Muscle layer of duodenum (tissue), 2 donors: ENCODE results near the gene PLPP7.
"Not testable (repeated sequence)": the region's sequence is repeated elsewhere in the genome, so short reads cannot be mapped to it uniquely, and the experiment has no call there.

Source experiments
- H3K27ac ChIP-seq: one replicate; pipeline ENCODE4 v1.7.0; 2013; ENCODE audit warnings: mild to moderate bottlenecking, low read length
- H3K27me3 ChIP-seq: one replicate; pipeline ENCODE4 v1.7.0; 2013; ENCODE audit warnings: low read depth, mild to moderate bottlenecking, control low read depth, low read length
- H3K36me3 ChIP-seq, 2 donors: one replicate each; pipeline ENCODE4 v1.7.0; 2013; ENCODE audit warnings: low read length in 2 of 2, control low read depth in 1 of 2, mild to moderate bottlenecking in 1 of 2; ENCODE audit not compliant: insufficient read depth in 2 of 2, control insufficient read depth in 1 of 2
- H3K4me1 ChIP-seq, 2 donors: one replicate each; pipeline ENCODE4 v1.7.0; 2013; ENCODE audit warnings: low read length in 2 of 2, mild to moderate bottlenecking in 2 of 2, control low read depth in 1 of 2, moderate library complexity in 1 of 2; ENCODE audit not compliant: insufficient read depth in 2 of 2, control insufficient read depth in 1 of 2
- H3K4me3 ChIP-seq, 2 donors: one replicate each; pipeline ENCODE4 v1.7.0; 2013; ENCODE audit warnings: low read length in 2 of 2, low read depth in 1 of 2, mild to moderate bottlenecking in 1 of 2
- H3K9me3 ChIP-seq, 2 donors: one replicate each; pipeline ENCODE4 v1.7.0; 2013; ENCODE audit warnings: low read length in 2 of 2, control low read depth in 1 of 2, mild to moderate bottlenecking in 1 of 2; ENCODE audit not compliant: control insufficient read depth in 1 of 2
- donor health status: healthy.

PLPP7 gene

GRCh38 chr9:131348631-131349521 lies 59.4 kb downstream of the PLPP7 start:
- no peak overlapping the region for H3K27ac ChIP-seq
- peaks cover 0 to 10% of the 10 kb centered on the region in 2 donors for H3K4me1 ChIP-seq
- H3K4me3 ChIP-seq: no peak overlapping the region
- H3K27me3 ChIP-seq: no peaks in the 10 kb centered on the region
- no peaks in the 10 kb centered on the region for H3K36me3 ChIP-seq
- no peaks in the 10 kb centered on the region for H3K9me3 ChIP-seq

- Histone ChIP-seq H3K4me3 (peak overlapping the region in 1 of 2 donors; percentile 47), H3K9me3 (no peaks in the 10 kb centered on the region), H3K36me3 (no peaks in the 10 kb centered on the region), H3K4me1 (peaks cover 0 to 10% of the 10 kb centered on the region in 2 donors), H3K27me3 (no peaks in the 10 kb centered on the region), H3K27ac (no peak overlapping the region)
Observed at GRCh38 chr9:131349522-131349880, 60.0 kb downstream of the PLPP7 start.

GRCh38 chr9:131349881-131350563 lies 60.5 kb downstream of the PLPP7 start:
- no peaks in the 10 kb centered on the region for H3K27me3 ChIP-seq
- H3K9me3 ChIP-seq: no peaks in the 10 kb centered on the region
- H3K36me3 ChIP-seq: no peaks in the 10 kb centered on the region
- no peak overlapping the region for H3K27ac ChIP-seq
- H3K4me1 ChIP-seq: peaks cover 0 to 10% of the 10 kb centered on the region in 2 donors
- peak overlapping the region; percentile 46 to 47 for H3K4me3 ChIP-seq

- not testable (repeated sequence) for H3K4me1 ChIP-seq, H3K4me3 ChIP-seq, H3K27me3 ChIP-seq, H3K36me3 ChIP-seq, H3K9me3 ChIP-seq, H3K27ac ChIP-seq
Observed at GRCh38 chr9:131356479-131356878, 67.0 kb downstream of the PLPP7 start.

- no peak overlapping the region for H3K4me3 ChIP-seq
- H3K4me1 ChIP-seq: no peaks in the 10 kb centered on the region
- no peaks in the 10 kb centered on the region for H3K27me3 ChIP-seq
- no peaks in the 10 kb centered on the region for H3K9me3 ChIP-seq
- no peaks in the 10 kb centered on the region for H3K36me3 ChIP-seq
- H3K27ac ChIP-seq: no peak overlapping the region
Observed at GRCh38 chr9:131358556-131358955, 69.0 kb downstream of the PLPP7 start.
